ENCODE results near the gene MYO5A. TPM values are rescaled to one million over a fixed set of nuclear protein-coding genes. Genes with fewer than 3 reads are reported as not detected.

The MYO5A gene
- total and polyA plus RNA-seq, 9 of the 15 experiments (the other 6 are each of a cell fraction or from before 2014, with no cell fraction given) = 0.03 to 0.82 (median 0.40) TPM

- no peak for TF ChIP-seq RERE (CRISPR knock-in tag; IDR thresholded peaks at IDR 0.05; ENCODE audit: borderline replicate concordance)
- TF ChIP-seq NR4A1 (CRISPR knock-in tag; IDR thresholded peaks at IDR 0.05) = no peak
- no peak; the same call in 1 of the 2 replicates for TF ChIP-seq NR4A1 (tag; IDR thresholded peaks at IDR 0.05)
- peak; percentile 89 for TF ChIP-seq CHD1 (IDR thresholded peaks at IDR 0.05; ENCODE audit: low read length)
- no peak for TF ChIP-seq BRD9 (IDR thresholded peaks at IDR 0.05; ENCODE audit: low read depth, partially characterized antibody)
- TF ChIP-seq NR2C1 (IDR thresholded peaks at IDR 0.05) = peak; percentile 99
- TF ChIP-seq NR2C1 (tag; IDR thresholded peaks at IDR 0.05) = peak; percentile 99
- TF ChIP-seq PYGO2 (tag; IDR thresholded peaks at IDR 0.05) = no peak
- peak; percentile 97 for TF ChIP-seq ZFX (CRISPR knock-in tag; IDR thresholded peaks at IDR 0.05)
- TF ChIP-seq CBFB (CRISPR knock-in tag; IDR thresholded peaks at IDR 0.05) = no peak
- no peak for TF ChIP-seq MCM5 (IDR thresholded peaks at IDR 0.05; ENCODE audit: low read depth)
- TF ChIP-seq ZNF512 (tag; IDR thresholded peaks at IDR 0.05) = no peak
- no peak for TF ChIP-seq DMBX1 (CRISPR knock-in tag; IDR thresholded peaks at IDR 0.05; ENCODE audit: borderline replicate concordance)
- TF ChIP-seq SMARCC2 (IDR thresholded peaks at IDR 0.05; ENCODE audit: low read depth) = no peak
- no peak for TF ChIP-seq FOXO4 (CRISPR knock-in tag; IDR thresholded peaks at IDR 0.05)
- TF ChIP-seq NCOA6 (IDR thresholded peaks at IDR 0.05) = no peak
- no peak for TF ChIP-seq SMAD2 (IDR thresholded peaks at IDR 0.05; ENCODE audit: low read depth, low read length)
- no peak for TF ChIP-seq HMG20B (CRISPR knock-in tag; IDR thresholded peaks at IDR 0.05)
- no peak for TF ChIP-seq SAFB2 (IDR thresholded peaks at IDR 0.05; ENCODE audit: borderline replicate concordance, low read depth, low read length, severe bottlenecking)
- TF ChIP-seq HDAC8 (tag; IDR thresholded peaks at IDR 0.05) = 0 out of 2 replicates have a peak, but pooled peaks have one; percentile 24
Measured at GRCh38 chr15:52568601-52569585, 40.2 kb upstream of the MYO5A start, which contains the start of gene ARPP19 (continued).

All from K562 (cell line).